Measurements from ENCODE around the gene HPGDS.

GRCh38 chr4:94302191-94302590, 40.4 kb downstream of the HPGDS start:
- TF ChIP-seq CTCF (IDR thresholded peaks at IDR 0.05) (no peak), EP300 (IDR thresholded peaks at IDR 0.05) (no peak)
